Activated CD8-positive, alpha-beta T cell treated with anti-CD3 and anti-CD28 coated beads, Interleukin-2, amount 10 ng/mL, durations not matched to agents 7 days and 5 days (primary cell): ENCODE results near the gene FLRT1. TPM values are rescaled to one million over a fixed set of nuclear protein-coding genes. Genes with fewer than 3 reads are reported as not detected.

Experiments used
- ATAC-seq: fragments of 150-1000 bp; cut with Tn5 transposase; one replicate; pipeline ENCODE4 v1.10.0; 2021; ENCODE audit warnings: moderate library complexity
- CTCF ChIA-PET: fragments of 350-600 bp; sonication (Branson Sonifier 250); formaldehyde crosslinking; loops from one replicate; lab custom pipeline; 2021; ENCODE audit warnings: antibody characterized with exemption; lab: Charles Lee
- POLR2A ChIA-PET: fragments of 350-600 bp; sonication (Branson Sonifier 250); formaldehyde crosslinking; loops from one replicate; lab custom pipeline; 2021; ENCODE audit warnings: antibody characterized with exemption; lab: Charles Lee
- DNase-seq: peaks from one replicate; pipeline ENCODE4 v3.0.0-alpha.2; 2020
- H3K27ac Mint-ChIP-seq: one replicate; pipeline ENCODE4 v1.8.0; 2021; ENCODE audit warnings: mild to moderate bottlenecking, mixed read lengths
- H3K27me3 Mint-ChIP-seq: one replicate; pipeline ENCODE4 v1.8.0; 2021; ENCODE audit warnings: low read depth, mixed read lengths
- H3K36me3 Mint-ChIP-seq: one replicate; pipeline ENCODE4 v1.8.0; 2021; ENCODE audit warnings: low read depth, mixed read lengths
- H3K4me1 Mint-ChIP-seq: one replicate; pipeline ENCODE4 v1.8.0; 2021; ENCODE audit warnings: low read depth, mixed read lengths
- H3K4me3 Mint-ChIP-seq: one replicate; pipeline ENCODE4 v1.8.0; 2021; ENCODE audit warnings: mild to moderate bottlenecking, mixed read lengths
- H3K9me3 Mint-ChIP-seq: one replicate; pipeline ENCODE4 v1.8.0; 2022; ENCODE audit warnings: mixed read lengths; ENCODE audit not compliant: insufficient read depth
- total RNA-seq, 2 experiments: library from RNA; stranded (reverse); gene quantifications; one replicate each; pipeline ENCODE4 v1.2.3, GENCODE V29; 2021

The FLRT1 gene
- total RNA-seq, 2 experiments from 2014 or later, result not detected

- no peak overlapping the region for H3K27ac Mint-ChIP-seq
- ChIA-PET POLR2A (no interaction called here), CTCF (no interaction called here)
- no peak overlapping the region for H3K4me3 Mint-ChIP-seq
- H3K4me1 Mint-ChIP-seq, result peaks cover 4% of the 10 kb centered on the region
- ATAC-seq (no peak), DNase-seq (no peak)
- no peaks in the 10 kb centered on the region for H3K9me3 Mint-ChIP-seq
- H3K36me3 Mint-ChIP-seq, result no peaks in the 10 kb centered on the region
- no peaks in the 10 kb centered on the region for H3K27me3 Mint-ChIP-seq
Measured at GRCh38 chr11:64077607-64078006, 41.9 kb downstream of the FLRT1 start.

- Mint-ChIP-seq H3K36me3 (no peaks in the 10 kb centered on the region), H3K9me3 (no peaks in the 10 kb centered on the region), H3K27me3 (no peaks in the 10 kb centered on the region), H3K4me3 (no peak overlapping the region), H3K27ac (no peak overlapping the region), H3K4me1 (peaks cover 4% of the 10 kb centered on the region)
- POLR2A ChIA-PET, result no interaction called here
- ATAC-seq (no peak), DNase-seq (no peak)
- CTCF ChIA-PET, result no interaction called here
Measured at GRCh38 chr11:64078284-64078683, 42.6 kb downstream of the FLRT1 start.

GRCh38 chr11:64078905-64079304, 43.2 kb downstream of the FLRT1 start:
- POLR2A ChIA-PET, result no interaction called here
- CTCF ChIA-PET, result no interaction called here

GRCh38 chr11:64080390-64080789, 44.7 kb downstream of the FLRT1 start:
- no peak overlapping the region for H3K4me3 Mint-ChIP-seq
- no peaks in the 10 kb centered on the region for H3K4me1 Mint-ChIP-seq
- H3K27me3 Mint-ChIP-seq, result no peaks in the 10 kb centered on the region
- no peak for DNase-seq
- no peaks in the 10 kb centered on the region for H3K36me3 Mint-ChIP-seq
- ChIA-PET POLR2A (no interaction called here), CTCF (no interaction called here)
- no peak overlapping the region for H3K27ac Mint-ChIP-seq
- H3K9me3 Mint-ChIP-seq, result no peaks in the 10 kb centered on the region
- no peak for ATAC-seq

More at GRCh38 chr11:64078905-64079304, 43.2 kb downstream of the FLRT1 start:
- Mint-ChIP-seq H3K4me3 (no peak overlapping the region), H3K36me3 (no peaks in the 10 kb centered on the region), H3K27ac (no peak overlapping the region), H3K27me3 (no peaks in the 10 kb centered on the region), H3K4me1 (peaks cover 4% of the 10 kb centered on the region), H3K9me3 (no peaks in the 10 kb centered on the region)
- DNase-seq, result no peak
- ATAC-seq, result no peak

GRCh38 chr11:64081745-64082442, 46.2 kb downstream of the FLRT1 start:
- Mint-ChIP-seq H3K9me3 (no peaks in the 10 kb centered on the region), H3K4me3 (no peak overlapping the region), H3K36me3 (no peaks in the 10 kb centered on the region), H3K4me1 (no peaks in the 10 kb centered on the region), H3K27me3 (no peaks in the 10 kb centered on the region), H3K27ac (no peak overlapping the region)
- ChIA-PET CTCF (no interaction called here), POLR2A (no interaction called here)
- DNase-seq (no peak), ATAC-seq (no peak)

GRCh38 chr11:64083398-64084080, 47.8 kb downstream of the FLRT1 start:
- Mint-ChIP-seq H3K27ac (no peak overlapping the region), H3K4me3 (no peak overlapping the region), H3K36me3 (no peaks in the 10 kb centered on the region), H3K9me3 (no peaks in the 10 kb centered on the region), H3K27me3 (no peaks in the 10 kb centered on the region), H3K4me1 (no peaks in the 10 kb centered on the region)
- ATAC-seq (no peak), DNase-seq (no peak)
- POLR2A ChIA-PET, result no interaction called here
- CTCF ChIA-PET, result no interaction called here

- no peak for DNase-seq
- CTCF ChIA-PET, result no interaction called here
- POLR2A ChIA-PET, result no interaction called here
- no peak for ATAC-seq
- Mint-ChIP-seq H3K4me1 (no peaks in the 10 kb centered on the region), H3K36me3 (no peaks in the 10 kb centered on the region), H3K27ac (no peak overlapping the region), H3K4me3 (no peak overlapping the region), H3K27me3 (no peaks in the 10 kb centered on the region), H3K9me3 (no peaks in the 10 kb centered on the region)
Measured at GRCh38 chr11:64084146-64084950, 48.6 kb downstream of the FLRT1 start.

- POLR2A ChIA-PET, result no interaction called here
- Mint-ChIP-seq H3K4me3 (no peak overlapping the region), H3K4me1 (peaks cover 4% of the 10 kb centered on the region), H3K36me3 (no peaks in the 10 kb centered on the region), H3K27me3 (no peaks in the 10 kb centered on the region), H3K27ac (no peak overlapping the region), H3K9me3 (no peaks in the 10 kb centered on the region)
- no peak for ATAC-seq
- CTCF ChIA-PET, result no interaction called here
- DNase-seq, result no peak
Measured at GRCh38 chr11:64084951-64085710, 49.4 kb downstream of the FLRT1 start.

Other genes with a start within 250 kb of the FLRT1 start
- 10 to 100 TPM; 49.1 to 50.4 TPM for gene SPINDOC, start 222.5 kb upstream of the FLRT1 start, total RNA-seq
- gene MARK2, start 196.8 kb upstream of the FLRT1 start, total RNA-seq, result 10 to 100 TPM; 62.1 to 68.6 TPM
- under 1 TPM; 0.55 to 0.60 TPM for gene RCOR2, start 118.8 kb upstream of the FLRT1 start, total RNA-seq
- 10 to 100 TPM; 42.6 to 44.9 TPM for gene NAA40, start 96.9 kb upstream of the FLRT1 start, total RNA-seq
- gene COX8A, start 61.3 kb upstream of the FLRT1 start, total RNA-seq, result 100 to 1,000 TPM; 528 to 569 TPM
- 100 to 1,000 TPM in 1 of 2 experiments, 10 to 100 TPM in 1; 93.7 to 102 TPM for gene OTUB1, start 49.5 kb upstream of the FLRT1 start, total RNA-seq
- 10 to 100 TPM; 14.4 to 14.6 TPM for gene MACROD1, start 130.2 kb downstream of the FLRT1 start, total RNA-seq
- gene STIP1, start 150.2 kb downstream of the FLRT1 start, total RNA-seq, result 100 to 1,000 TPM; 335 to 340 TPM
- 100 to 1,000 TPM; 261 to 281 TPM for gene FERMT3, start 170.8 kb downstream of the FLRT1 start, total RNA-seq
- gene TRPT1, start 190.3 kb downstream of the FLRT1 start, total RNA-seq, result 10 to 100 TPM; 37.8 to 44.8 TPM
- gene NUDT22, start 190.3 kb downstream of the FLRT1 start, total RNA-seq, result 10 to 100 TPM; 86.7 to 91.6 TPM
- gene DNAJC4, start 194.6 kb downstream of the FLRT1 start, total RNA-seq, result 10 to 100 TPM; 38.0 to 41.3 TPM
- gene VEGFB, start 198.7 kb downstream of the FLRT1 start, total RNA-seq, result 10 to 100 TPM; 81.5 to 87.8 TPM
- 10 to 100 TPM; 26.9 to 33.0 TPM for gene FKBP2, start 205.2 kb downstream of the FLRT1 start, total RNA-seq
- gene PPP1R14B, start 211.0 kb downstream of the FLRT1 start, total RNA-seq, result 100 to 1,000 TPM; 178 to 197 TPM
- 10 to 100 TPM; 19.7 TPM for gene PLCB3, start 215.6 kb downstream of the FLRT1 start, total RNA-seq
- gene BAD, start 248.7 kb downstream of the FLRT1 start, total RNA-seq, result 10 to 100 TPM; 38.3 to 43.9 TPM
- gene GPR137, start 249.9 kb downstream of the FLRT1 start, total RNA-seq, result 10 to 100 TPM; 25.3 to 26.8 TPM